Stomach (tissue), 4 donors: ENCODE measurements around the gene CLCA1.

Experiments
- EP300 ChIP-seq: sonication (generic); formaldehyde crosslinking; IDR thresholded peaks from one replicate; pipeline ENCODE4 v1.6.1; 2017; ENCODE audit warnings: antibody characterized with exemption
- POLR2A ChIP-seq, 4 donors: fragments of 450-650 bp; IDR thresholded peaks; one replicate each; pipeline ENCODE4 v1.6.1; 2016; ENCODE audit warnings: antibody characterized with exemption in 4 of 4, control low read depth in 2 of 4, mild to moderate bottlenecking in 1 of 4, moderate library complexity in 1 of 4
- POLR2AphosphoS5 ChIP-seq, 3 donors: sonication (generic); formaldehyde crosslinking; IDR thresholded peaks; one replicate each; pipeline ENCODE4 v1.6.1; 2016; ENCODE audit warnings: antibody characterized with exemption in 3 of 3
- TF ChIP-seq, protein P1 (sequence below), 7 experiments: fragments of 450-650 bp in 4 of 7; fragments of 200-600 bp in 3 of 7; sonication (generic) in 3 of 7; IDR thresholded peaks; one replicate each; pipeline ENCODE4 v1.5.1; 2016 to 2019; ENCODE audit warnings: antibody characterized with exemption in 7 of 7, control low read depth in 2 of 7, mild to moderate bottlenecking in 1 of 7

DNA sequence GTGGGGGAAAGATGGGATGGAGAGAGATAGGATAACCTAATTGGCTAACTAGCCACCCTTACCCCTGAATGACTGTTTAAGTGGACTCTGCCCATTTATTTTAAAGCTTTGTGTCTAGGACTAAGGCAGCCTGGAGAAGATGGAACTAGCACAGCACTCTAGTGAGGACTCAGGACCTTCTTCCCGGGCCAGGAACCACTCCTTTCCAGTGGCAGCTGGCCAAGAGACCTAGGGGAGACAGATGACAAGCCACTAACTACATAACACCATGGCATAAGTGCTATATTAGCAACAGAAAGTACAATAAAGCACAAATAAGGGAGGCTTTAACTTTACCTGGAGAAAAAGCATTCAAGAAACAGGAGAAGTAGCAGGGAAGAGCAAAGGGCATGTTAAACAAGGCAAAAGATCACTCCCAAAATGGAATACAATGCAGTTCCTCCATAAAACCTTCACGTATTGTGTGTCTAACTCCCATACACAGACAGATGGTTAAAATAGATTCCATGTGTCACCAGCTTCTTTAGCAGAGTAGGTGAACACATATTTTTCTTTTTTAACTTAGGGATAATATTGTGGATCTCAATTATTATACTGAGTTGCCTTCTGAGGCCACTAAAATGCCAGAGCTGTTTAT lies 20.6 kb downstream of the CLCA1 start:
- TF ChIP-seq, protein P1, sequence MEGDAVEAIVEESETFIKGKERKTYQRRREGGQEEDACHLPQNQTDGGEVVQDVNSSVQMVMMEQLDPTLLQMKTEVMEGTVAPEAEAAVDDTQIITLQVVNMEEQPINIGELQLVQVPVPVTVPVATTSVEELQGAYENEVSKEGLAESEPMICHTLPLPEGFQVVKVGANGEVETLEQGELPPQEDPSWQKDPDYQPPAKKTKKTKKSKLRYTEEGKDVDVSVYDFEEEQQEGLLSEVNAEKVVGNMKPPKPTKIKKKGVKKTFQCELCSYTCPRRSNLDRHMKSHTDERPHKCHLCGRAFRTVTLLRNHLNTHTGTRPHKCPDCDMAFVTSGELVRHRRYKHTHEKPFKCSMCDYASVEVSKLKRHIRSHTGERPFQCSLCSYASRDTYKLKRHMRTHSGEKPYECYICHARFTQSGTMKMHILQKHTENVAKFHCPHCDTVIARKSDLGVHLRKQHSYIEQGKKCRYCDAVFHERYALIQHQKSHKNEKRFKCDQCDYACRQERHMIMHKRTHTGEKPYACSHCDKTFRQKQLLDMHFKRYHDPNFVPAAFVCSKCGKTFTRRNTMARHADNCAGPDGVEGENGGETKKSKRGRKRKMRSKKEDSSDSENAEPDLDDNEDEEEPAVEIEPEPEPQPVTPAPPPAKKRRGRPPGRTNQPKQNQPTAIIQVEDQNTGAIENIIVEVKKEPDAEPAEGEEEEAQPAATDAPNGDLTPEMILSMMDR (IDR thresholded peaks at IDR 0.05): no peak
- no peak for TF ChIP-seq POLR2A (IDR thresholded peaks at IDR 0.05)
- no peak for TF ChIP-seq POLR2AphosphoS5 (IDR thresholded peaks at IDR 0.05)
- TF ChIP-seq EP300: no peak
